ENCODE data around the gene ACTR3. TPM values are rescaled to one million over a fixed set of nuclear protein-coding genes. Genes with fewer than 3 reads are reported as not detected.

ACTR3 gene
- total and polyA plus RNA-seq, 2 experiments from 2014 or later = 361 to 410 TPM

- 60 to 64% methylated on average over 5 of the region's 5 CpGs for WGBS, 2 experiments (ENCODE audit: low coverage in 1 of 2, low lambda C conversion rate in 2 of 2, missing lambda C conversion rate in 2 of 2)
- TF ChIP-seq EZH2phosphoT487 (IDR thresholded peaks at IDR 0.05; ENCODE audit: insufficient read depth, low read depth) = no peak
- TF ChIP-seq EZH2 (IDR thresholded peaks at IDR 0.05; ENCODE audit: insufficient read depth, poor library complexity, severe bottlenecking) = no peak
- in situ Hi-C loops (cut with MboI) = no loop called here
- Histone ChIP-seq H4K20me1 (ENCODE audit: insufficient read depth) (no peaks in the 10 kb centered on the region), H3K4me2 (ENCODE audit: unreplicated experiment) (no peak overlapping the region), H3K4me3 (no peak overlapping the region), H3K36me3 (ENCODE audit: low read depth) (no peaks in the 10 kb centered on the region), H3K9ac (no peak overlapping the region), H2AFZ (no peak overlapping the region), H3F3A (ENCODE audit: insufficient read depth) (no peaks in the 10 kb centered on the region), H3K27ac (no peak overlapping the region), H3K27me3 (replicated peaks; ENCODE audit: insufficient read depth) (no peaks in the 10 kb centered on the region), H3K9me3 (ENCODE audit: low read depth) (no peaks in the 10 kb centered on the region), H3K4me1 (ENCODE audit: insufficient read depth) (no peaks in the 10 kb centered on the region), H3K79me2 (ENCODE audit: insufficient read depth) (no peaks in the 10 kb centered on the region), H3K9me2 (ENCODE audit: insufficient read depth) (no peaks in the 10 kb centered on the region)
- DNase-seq = no peak
Observed at GRCh38 chr2:114001152-114001551, 111.3 kb downstream of the ACTR3 start.

- Histone ChIP-seq H3K9ac (no peak overlapping the region), H4K20me1 (ENCODE audit: insufficient read depth) (no peaks in the 10 kb centered on the region), H3K27ac (no peak overlapping the region), H3K4me3 (no peak overlapping the region), H3K36me3 (ENCODE audit: low read depth) (no peaks in the 10 kb centered on the region), H3K9me2 (ENCODE audit: insufficient read depth) (no peaks in the 10 kb centered on the region), H3K4me1 (ENCODE audit: insufficient read depth) (no peaks in the 10 kb centered on the region), H3K79me2 (ENCODE audit: insufficient read depth) (no peaks in the 10 kb centered on the region), H2AFZ (no peak overlapping the region), H3F3A (ENCODE audit: insufficient read depth) (no peaks in the 10 kb centered on the region), H3K27me3 (replicated peaks; ENCODE audit: insufficient read depth) (no peaks in the 10 kb centered on the region), H3K9me3 (ENCODE audit: low read depth) (no peaks in the 10 kb centered on the region), H3K4me2 (ENCODE audit: unreplicated experiment) (no peak overlapping the region)
- 30 to 73% methylated on average over 2 of the region's 2 CpGs for WGBS, 2 experiments (ENCODE audit: low coverage in 1 of 2, low lambda C conversion rate in 2 of 2, missing lambda C conversion rate in 2 of 2)
- DNase-seq = no peak
- TF ChIP-seq EZH2phosphoT487 (IDR thresholded peaks at IDR 0.05; ENCODE audit: insufficient read depth, low read depth) (no peak), EZH2 (IDR thresholded peaks at IDR 0.05; ENCODE audit: insufficient read depth, poor library complexity, severe bottlenecking) (no peak)
- in situ Hi-C loops (cut with MboI) = no loop called here
Observed at GRCh38 chr2:114001937-114002336, 112.0 kb downstream of the ACTR3 start.

DNA sequence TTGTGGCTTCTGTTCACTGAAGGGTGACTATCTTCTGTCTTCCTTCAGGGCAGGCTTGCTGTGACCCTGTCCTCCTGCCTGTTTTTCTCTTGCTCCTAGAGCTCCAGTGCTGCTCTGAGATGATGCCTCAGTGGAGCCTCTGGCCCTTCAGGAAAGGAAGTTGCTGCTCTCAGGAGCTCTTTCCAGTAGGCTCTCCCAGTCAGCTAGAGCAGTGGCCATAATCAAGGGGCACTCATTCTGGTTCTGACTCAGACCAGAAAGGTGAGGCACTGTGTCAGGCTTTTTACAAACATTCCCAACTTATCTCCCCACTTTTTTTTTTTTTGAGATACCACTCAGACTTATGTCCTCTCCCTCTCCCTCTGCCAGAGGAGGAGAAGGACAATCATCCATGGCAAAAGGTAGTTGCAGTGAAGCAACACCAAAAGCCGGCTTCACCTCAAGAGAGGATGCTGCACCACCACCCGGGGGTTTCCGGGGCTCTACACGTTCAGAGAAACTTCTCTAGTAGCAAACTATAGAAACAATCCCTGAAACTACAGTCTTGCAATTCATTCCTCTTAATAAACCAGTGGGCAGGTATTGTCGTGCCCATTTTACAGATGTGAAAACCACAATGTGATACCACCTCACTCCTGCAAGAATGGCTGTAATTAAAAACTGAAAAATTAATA is 115.4 kb downstream of the ACTR3 start:
- Histone ChIP-seq H3K36me3 (ENCODE audit: low read depth) (no peaks in the 10 kb centered on the region), H3K4me3 (no peak overlapping the region), H3F3A (ENCODE audit: insufficient read depth) (no peaks in the 10 kb centered on the region), H3K9me2 (ENCODE audit: insufficient read depth) (no peaks in the 10 kb centered on the region), H2AFZ (no peak overlapping the region), H3K27me3 (replicated peaks; ENCODE audit: insufficient read depth) (no peaks in the 10 kb centered on the region), H3K9me3 (ENCODE audit: low read depth) (no peaks in the 10 kb centered on the region), H4K20me1 (ENCODE audit: insufficient read depth) (no peaks in the 10 kb centered on the region), H3K79me2 (ENCODE audit: insufficient read depth) (no peaks in the 10 kb centered on the region), H3K4me1 (ENCODE audit: insufficient read depth) (no peaks in the 10 kb centered on the region), H3K9ac (no peak overlapping the region), H3K27ac (no peak overlapping the region), H3K4me2 (ENCODE audit: unreplicated experiment) (no peak overlapping the region)
- DNase-seq = no peak
- WGBS, 2 experiments (ENCODE audit: low coverage in 1 of 2, low lambda C conversion rate in 2 of 2, missing lambda C conversion rate in 2 of 2) = 71 to 76% methylated on average over 5 of the region's 5 CpGs
- TF ChIP-seq EZH2 (IDR thresholded peaks at IDR 0.05; ENCODE audit: insufficient read depth, poor library complexity, severe bottlenecking) = no peak
- no peak for TF ChIP-seq EZH2phosphoT487 (IDR thresholded peaks at IDR 0.05; ENCODE audit: insufficient read depth, low read depth)
- in situ Hi-C loops (cut with MboI) = no loop called here

DNA sequence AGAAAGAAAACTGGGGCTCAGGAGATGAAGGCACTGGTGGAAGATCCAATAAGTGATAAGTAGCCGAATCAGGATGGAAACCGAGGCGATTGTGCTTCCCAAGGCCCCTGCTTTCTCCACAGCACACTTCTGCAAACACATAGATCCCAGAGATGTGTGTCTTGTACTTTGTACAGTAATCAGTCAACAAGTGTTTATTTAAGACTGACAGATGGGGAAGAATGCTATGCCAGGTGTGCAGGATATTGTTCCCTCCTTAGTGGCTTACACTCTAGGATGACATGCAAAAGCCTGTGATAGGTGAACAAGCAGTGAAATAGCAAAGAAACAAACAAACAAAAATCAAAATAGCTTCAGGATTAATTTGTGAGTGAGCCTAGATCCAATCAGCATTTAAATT is 116.6 kb downstream of the ACTR3 start:
- H3K9me3 ChIP-seq (ENCODE audit: low read depth) = no peaks in the 10 kb centered on the region
- no peak overlapping the region for H3K4me2 ChIP-seq (ENCODE audit: unreplicated experiment)
- TF ChIP-seq EZH2 (IDR thresholded peaks at IDR 0.05; ENCODE audit: insufficient read depth, poor library complexity, severe bottlenecking) = no peak
- TF ChIP-seq EZH2phosphoT487 (IDR thresholded peaks at IDR 0.05; ENCODE audit: insufficient read depth, low read depth) = no peak
- WGBS, 2 experiments (ENCODE audit: low coverage in 1 of 2, low lambda C conversion rate in 2 of 2, missing lambda C conversion rate in 2 of 2) = 70 to 80% methylated on average over 3 of the region's 3 CpGs
- no peak for DNase-seq
- H3K27me3 ChIP-seq (replicated peaks; ENCODE audit: insufficient read depth) = no peaks in the 10 kb centered on the region; the same call in 1 of the 2 replicates
- no peak overlapping the region for H2AFZ ChIP-seq
- H3K36me3 ChIP-seq (ENCODE audit: low read depth) = no peaks in the 10 kb centered on the region
- in situ Hi-C loops (cut with MboI) = no loop called here
- no peaks in the 10 kb centered on the region for H3K9me2 ChIP-seq (ENCODE audit: insufficient read depth)
- no peaks in the 10 kb centered on the region for H4K20me1 ChIP-seq (ENCODE audit: insufficient read depth)
- no peaks in the 10 kb centered on the region for H3K79me2 ChIP-seq (ENCODE audit: insufficient read depth)
- no peaks in the 10 kb centered on the region for H3F3A ChIP-seq (ENCODE audit: insufficient read depth)
- H3K4me1 ChIP-seq (ENCODE audit: insufficient read depth) = no peaks in the 10 kb centered on the region
- no peak overlapping the region for H3K9ac ChIP-seq
- no peak overlapping the region for H3K27ac ChIP-seq
- H3K4me3 ChIP-seq = no peak overlapping the region

Data from GM23248 (cell line).